GM18907 (cell line): ENCODE results near the gene GRIK4.
A peak's percentile ranks its signal among the peaks of the same experiment; 100 is the strongest.

Source experiments
- ATAC-seq: cut with Tn5 transposase; IDR thresholded peaks from one replicate; pipeline ENCODE4 v1.9.1; 2021; ENCODE audit warnings: mild to moderate bottlenecking, moderate library complexity; ENCODE audit not compliant: unreplicated experiment

GRIK4 gene

GRCh38 chr11:120896687-120897086 lies 385.1 kb downstream of the GRIK4 start:
- ATAC-seq, result no peak

GRCh38 chr11:120898568-120898967 lies 387.0 kb downstream of the GRIK4 start:
- no peak for ATAC-seq

GRCh38 chr11:120899720-120900119 lies 388.2 kb downstream of the GRIK4 start:
- no peak for ATAC-seq

GRCh38 chr11:120900643-120901042 lies 389.1 kb downstream of the GRIK4 start:
- ATAC-seq, result no peak

- ATAC-seq, result no peak
These were observed 392.1 kb downstream of the GRIK4 start for GRCh38 chr11:120903686-120904085.

- no peak for ATAC-seq
These were observed 392.6 kb downstream of the GRIK4 start for GRCh38 chr11:120904116-120904515.

- no peak for ATAC-seq
These were observed 395.2 kb downstream of the GRIK4 start for GRCh38 chr11:120906766-120907165.

- ATAC-seq, result no peak
These were observed 396.4 kb downstream of the GRIK4 start for GRCh38 chr11:120907971-120908370.

- no peak for ATAC-seq
These were observed 397.1 kb downstream of the GRIK4 start for GRCh38 chr11:120908461-120909181.

GRCh38 chr11:120909676-120910416 lies 398.3 kb downstream of the GRIK4 start:
- no peak for ATAC-seq

- no peak for ATAC-seq
These were observed 400.4 kb downstream of the GRIK4 start for GRCh38 chr11:120911943-120912342.

- ATAC-seq, result no peak
These were observed 401.0 kb downstream of the GRIK4 start for GRCh38 chr11:120912504-120912903.

- no peak for ATAC-seq
These were observed 401.4 kb downstream of the GRIK4 start for GRCh38 chr11:120912915-120913314.

- ATAC-seq, result no peak
These were observed 402.5 kb downstream of the GRIK4 start for GRCh38 chr11:120914021-120914420.

GRCh38 chr11:120914601-120915000 lies 403.1 kb downstream of the GRIK4 start:
- no peak for ATAC-seq

- no peak for ATAC-seq
These were observed 406.2 kb downstream of the GRIK4 start for GRCh38 chr11:120917559-120918239.

- no peak for ATAC-seq
These were observed 406.7 kb downstream of the GRIK4 start for GRCh38 chr11:120918257-120918656.

GRCh38 chr11:120919045-120919444 lies 407.5 kb downstream of the GRIK4 start:
- no peak for ATAC-seq

GRCh38 chr11:120919566-120919965 lies 408.0 kb downstream of the GRIK4 start:
- ATAC-seq, result no peak

- no peak for ATAC-seq
These were observed 412.4 kb downstream of the GRIK4 start for GRCh38 chr11:120923866-120924508.

GRCh38 chr11:120925944-120926343 lies 414.4 kb downstream of the GRIK4 start:
- ATAC-seq, result peak; percentile 96
